ENCODE data around the gene WDFY4.

WDFY4 gene

DNA sequence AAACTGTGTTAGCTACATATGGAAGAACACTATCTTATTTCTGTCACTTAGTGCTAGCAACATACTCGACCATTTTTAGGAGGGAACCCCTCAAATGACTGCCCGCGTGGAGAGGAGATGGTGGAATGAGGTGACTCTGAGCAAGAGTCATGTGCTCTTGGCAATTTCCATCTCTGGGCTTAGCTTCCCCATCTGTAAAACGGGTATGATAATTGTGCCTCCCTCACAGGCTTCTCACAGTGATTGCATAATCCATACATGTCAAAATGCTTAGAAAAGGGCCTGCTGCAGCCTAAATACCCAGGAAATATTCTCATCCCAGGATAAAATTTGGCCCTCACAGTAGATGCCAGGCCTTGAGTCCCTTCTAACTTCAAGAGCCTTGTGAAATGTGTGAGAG, 86.6 kb downstream of the WDFY4 start:
- H3K4me2 ChIP-seq (ENCODE audit: low read length) = no peak overlapping the region
- no peaks in the 10 kb centered on the region for H3K36me3 ChIP-seq (ENCODE audit: control insufficient read depth, insufficient read depth, low read length)
- no peaks in the 10 kb centered on the region for H3K27me3 ChIP-seq (ENCODE audit: control insufficient read depth, insufficient read depth, low read length)
- no peaks in the 10 kb centered on the region for H3K79me2 ChIP-seq
- H3K9ac ChIP-seq = no peak overlapping the region
- TF ChIP-seq, protein P1, sequence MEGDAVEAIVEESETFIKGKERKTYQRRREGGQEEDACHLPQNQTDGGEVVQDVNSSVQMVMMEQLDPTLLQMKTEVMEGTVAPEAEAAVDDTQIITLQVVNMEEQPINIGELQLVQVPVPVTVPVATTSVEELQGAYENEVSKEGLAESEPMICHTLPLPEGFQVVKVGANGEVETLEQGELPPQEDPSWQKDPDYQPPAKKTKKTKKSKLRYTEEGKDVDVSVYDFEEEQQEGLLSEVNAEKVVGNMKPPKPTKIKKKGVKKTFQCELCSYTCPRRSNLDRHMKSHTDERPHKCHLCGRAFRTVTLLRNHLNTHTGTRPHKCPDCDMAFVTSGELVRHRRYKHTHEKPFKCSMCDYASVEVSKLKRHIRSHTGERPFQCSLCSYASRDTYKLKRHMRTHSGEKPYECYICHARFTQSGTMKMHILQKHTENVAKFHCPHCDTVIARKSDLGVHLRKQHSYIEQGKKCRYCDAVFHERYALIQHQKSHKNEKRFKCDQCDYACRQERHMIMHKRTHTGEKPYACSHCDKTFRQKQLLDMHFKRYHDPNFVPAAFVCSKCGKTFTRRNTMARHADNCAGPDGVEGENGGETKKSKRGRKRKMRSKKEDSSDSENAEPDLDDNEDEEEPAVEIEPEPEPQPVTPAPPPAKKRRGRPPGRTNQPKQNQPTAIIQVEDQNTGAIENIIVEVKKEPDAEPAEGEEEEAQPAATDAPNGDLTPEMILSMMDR (IDR thresholded peaks at IDR 0.05) = no peak
- no peak overlapping the region for H2AFZ ChIP-seq
- no peaks in the 10 kb centered on the region for H3K9me3 ChIP-seq (ENCODE audit: control insufficient read depth, low read length)
- no peak overlapping the region for H3K4me3 ChIP-seq (ENCODE audit: low read depth, low read length)
- no peak overlapping the region for H3K27ac ChIP-seq
- H3K4me1 ChIP-seq = no peaks in the 10 kb centered on the region

DNA sequence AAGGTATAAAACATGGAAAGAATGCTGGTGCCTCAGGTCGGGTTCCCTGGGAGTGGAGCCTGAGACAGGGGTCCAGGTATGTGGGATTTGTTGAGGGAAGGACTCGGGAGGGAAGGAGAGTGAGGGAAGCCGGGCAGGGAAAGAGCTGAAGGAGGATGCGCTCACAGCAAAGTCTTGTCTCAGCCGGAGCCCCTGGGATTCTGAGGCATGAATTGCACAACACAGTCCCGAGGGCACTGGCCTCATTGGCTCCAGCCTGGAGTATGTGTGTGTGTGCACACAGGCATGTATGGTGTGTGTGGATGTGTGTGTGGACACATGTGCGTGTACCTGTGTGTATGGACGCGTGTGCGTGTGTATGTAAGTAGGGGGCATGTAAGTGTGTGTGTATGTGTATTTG, 87.4 kb downstream of the WDFY4 start:
- H3K36me3 ChIP-seq (ENCODE audit: control insufficient read depth, insufficient read depth, low read length) = no peaks in the 10 kb centered on the region
- H3K4me2 ChIP-seq (ENCODE audit: low read length) = no peak overlapping the region
- H3K79me2 ChIP-seq = no peaks in the 10 kb centered on the region
- no peak overlapping the region for H3K4me3 ChIP-seq (ENCODE audit: low read depth, low read length)
- no peaks in the 10 kb centered on the region for H3K27me3 ChIP-seq (ENCODE audit: control insufficient read depth, insufficient read depth, low read length)
- no peak overlapping the region for H2AFZ ChIP-seq
- H3K27ac ChIP-seq = no peak overlapping the region
- TF ChIP-seq, protein P1 (IDR thresholded peaks at IDR 0.05) = no peak
- no peaks in the 10 kb centered on the region for H3K9me3 ChIP-seq (ENCODE audit: control insufficient read depth, low read length)
- no peaks in the 10 kb centered on the region for H3K4me1 ChIP-seq
- no peak overlapping the region for H3K9ac ChIP-seq

DNA sequence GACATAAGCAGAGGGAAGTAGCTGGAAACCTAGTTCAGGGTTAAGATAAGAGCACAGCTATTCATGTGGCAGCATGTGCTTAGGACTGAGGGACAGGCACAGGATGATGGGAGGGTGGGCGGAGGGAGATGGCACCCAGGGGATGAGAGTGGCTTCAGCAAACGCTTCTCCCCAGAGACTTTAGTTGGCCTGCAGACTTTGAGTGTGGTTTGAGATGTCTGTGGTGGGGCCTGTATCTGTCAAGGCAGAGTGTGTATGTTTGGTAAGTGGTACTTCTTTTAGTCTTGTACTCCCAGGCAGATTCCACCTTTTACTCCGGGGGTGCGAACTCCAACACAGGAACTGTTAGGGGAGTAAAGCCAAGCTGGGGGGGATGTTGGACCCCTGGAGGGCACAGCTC, 88.9 kb downstream of the WDFY4 start:
- no peak overlapping the region for H3K9ac ChIP-seq
- H2AFZ ChIP-seq = no peak overlapping the region
- TF ChIP-seq, protein P1 (IDR thresholded peaks at IDR 0.05) = no peak
- H3K4me1 ChIP-seq = no peaks in the 10 kb centered on the region
- no peak overlapping the region for H3K27ac ChIP-seq
- no peak overlapping the region for H3K4me2 ChIP-seq (ENCODE audit: low read length)
- H3K4me3 ChIP-seq (ENCODE audit: low read depth, low read length) = no peak overlapping the region
- no peaks in the 10 kb centered on the region for H3K9me3 ChIP-seq (ENCODE audit: control insufficient read depth, low read length)
- H3K36me3 ChIP-seq (ENCODE audit: control insufficient read depth, insufficient read depth, low read length) = no peaks in the 10 kb centered on the region
- H3K79me2 ChIP-seq = no peaks in the 10 kb centered on the region
- no peaks in the 10 kb centered on the region for H3K27me3 ChIP-seq (ENCODE audit: control insufficient read depth, insufficient read depth, low read length)

DNA sequence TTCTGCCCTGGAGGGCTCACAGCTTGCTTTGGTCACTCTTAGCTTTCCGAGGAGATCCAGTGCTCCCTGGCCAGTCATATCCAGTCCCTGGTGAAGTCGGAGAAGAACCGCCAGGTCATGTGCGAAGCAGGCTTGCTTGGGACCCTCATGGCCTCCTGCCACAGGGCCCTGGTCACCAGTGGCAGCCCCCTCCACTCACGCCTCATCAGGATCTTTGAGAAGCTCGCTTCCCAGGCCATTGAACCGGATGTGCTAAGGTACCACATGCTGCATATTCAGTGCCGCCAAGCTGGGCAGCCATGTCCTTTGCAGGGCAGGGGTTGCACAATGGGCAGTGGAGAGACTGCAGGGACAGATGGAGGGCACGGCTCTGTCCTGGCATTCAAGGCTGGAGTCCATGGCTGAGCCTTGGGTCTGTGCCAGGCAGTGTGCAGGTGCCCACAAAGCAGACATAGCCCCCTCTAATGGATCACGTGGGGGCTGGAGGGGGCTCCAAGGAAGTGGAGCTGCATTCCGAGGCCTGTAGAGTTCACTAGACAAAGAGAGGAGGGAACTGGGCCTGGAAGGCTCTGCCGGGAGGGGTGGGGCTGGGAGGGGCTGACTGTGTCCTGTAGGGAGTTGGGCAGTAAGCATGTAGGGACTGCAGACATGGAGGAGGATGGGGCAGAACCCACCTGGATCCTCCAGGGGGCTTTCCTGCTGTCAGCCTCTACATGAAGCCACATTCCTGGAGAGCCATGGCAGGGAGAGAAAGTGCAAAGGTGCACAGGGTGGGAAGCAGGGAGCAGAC, 89.9 kb downstream of the WDFY4 start:
- no peaks in the 10 kb centered on the region for H3K79me2 ChIP-seq
- H3K9me3 ChIP-seq (ENCODE audit: control insufficient read depth, low read length) = no peaks in the 10 kb centered on the region
- no peak overlapping the region for H3K9ac ChIP-seq
- no peak overlapping the region for H3K4me3 ChIP-seq (ENCODE audit: low read depth, low read length)
- no peak overlapping the region for H3K27ac ChIP-seq
- no peak overlapping the region for H2AFZ ChIP-seq
- no peaks in the 10 kb centered on the region for H3K4me1 ChIP-seq
- H3K36me3 ChIP-seq (ENCODE audit: control insufficient read depth, insufficient read depth, low read length) = no peaks in the 10 kb centered on the region
- TF ChIP-seq, protein P1 (IDR thresholded peaks at IDR 0.05) = no peak
- no peaks in the 10 kb centered on the region for H3K27me3 ChIP-seq (ENCODE audit: control insufficient read depth, insufficient read depth, low read length)
- H3K4me2 ChIP-seq (ENCODE audit: low read length) = no peak overlapping the region

DNA sequence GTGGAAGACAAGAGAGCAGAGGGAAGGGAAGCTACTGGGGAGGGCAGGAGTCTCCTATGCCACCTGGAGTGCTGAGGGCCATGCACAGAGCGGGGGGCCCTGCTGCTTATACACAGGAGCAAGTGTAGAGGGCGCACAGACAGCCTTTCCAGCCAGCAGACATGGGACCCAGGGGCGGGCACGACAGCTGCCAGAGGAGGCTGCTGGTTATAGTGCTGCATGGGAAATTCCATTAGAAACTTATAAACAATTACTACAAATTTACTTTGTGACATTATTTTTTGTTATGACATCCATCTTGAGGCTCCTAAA, 90.5 kb downstream of the WDFY4 start:
- Histone ChIP-seq H3K79me2 (no peaks in the 10 kb centered on the region), H3K4me1 (no peaks in the 10 kb centered on the region), H3K27ac (no peak overlapping the region), H3K27me3 (ENCODE audit: control insufficient read depth, insufficient read depth, low read length) (no peaks in the 10 kb centered on the region), H3K9ac (no peak overlapping the region), H3K36me3 (ENCODE audit: control insufficient read depth, insufficient read depth, low read length) (no peaks in the 10 kb centered on the region), H3K4me2 (ENCODE audit: low read length) (no peak overlapping the region), H3K9me3 (ENCODE audit: control insufficient read depth, low read length) (no peaks in the 10 kb centered on the region), H3K4me3 (ENCODE audit: low read depth, low read length) (no peak overlapping the region), H2AFZ (no peak overlapping the region)
- TF ChIP-seq, protein P1 (IDR thresholded peaks at IDR 0.05) = no peak
